HepG2 (cell line): Measurements from ENCODE around the gene HDDC3.

Experiments used
- CBX5 ChIP-seq: sonication (generic); formaldehyde crosslinking; IDR thresholded peaks from 2 replicates; pipeline ENCODE4 v1.4.0; 2020; ENCODE audit warnings: missing genetic modification reagents, borderline replicate concordance
- HMGXB4 ChIP-seq, 2 experiments: sonication (generic) in 1 of 2; formaldehyde crosslinking in 1 of 2; IDR thresholded peaks; 2 replicates each; pipeline versions ENCODE4 v1.4.0 to v1.6.1; 2018 to 2020; ENCODE audit warnings: missing genetic modification reagents in 2 of 2, borderline replicate concordance in 1 of 2, low read depth in 1 of 2, mild to moderate bottlenecking in 1 of 2, missing biosample characterization in 1 of 2
- MED1 ChIP-seq: sonication (generic); formaldehyde crosslinking; IDR thresholded peaks from 2 replicates; pipeline ENCODE4 v1.4.0; 2020; ENCODE audit warnings: missing genetic modification reagents
- NR2F2 ChIP-seq: IDR thresholded peaks from 2 replicates; pipeline ENCODE4 v1.6.1; 2012; ENCODE audit warnings: low read depth, inconsistent platforms, borderline replicate concordance
- RORA ChIP-seq: sonication (generic); formaldehyde crosslinking; IDR thresholded peaks from 2 replicates; pipeline ENCODE4 v1.5.0; 2020; ENCODE audit warnings: mild to moderate bottlenecking, missing genetic modification reagents, moderate library complexity
- ZNF639 ChIP-seq: conservative IDR thresholded peaks from 2 replicates; pipeline ENCODE4 v1.6.1; 2018; ENCODE audit warnings: missing genetic modification reagents

- TF ChIP-seq NR2F2 (no peak), MED1 (no peak), RORA (CRISPR knock-in tag) (no peak), CBX5 (no peak), HMGXB4 (CRISPR knock-in tag; IDR thresholded peaks at IDR 0.05; ENCODE audit: borderline replicate concordance in 1 of 2, low read depth in 1 of 2) (no peak), ZNF639 (CRISPR knock-in tag) (no peak)
These were observed 20.2 kb downstream of the HDDC3 start for GRCh38 chr15:90911906-90912769.
